Airway epithelial cell (primary cell): Measurements from ENCODE around the gene CTSG. TPM values are rescaled to one million over a fixed set of nuclear protein-coding genes. Genes with fewer than 3 reads are reported as not detected.

Experiments used
- total RNA-seq: library from RNA; depleted of rRNA; stranded (reverse); fragments of >200 nt; gene quantifications from 2 replicates; pipeline ENCODE4 v1.2.3, GENCODE V29; 2015

CTSG gene
- total RNA-seq = not detected in 2 replicates

GRCh38 chr14:24576182-24576581, at the start of gene CTSG:
CTSG (minus strand) TSS chr14:24576250; CDS start chr14:24576223, 27 bp downstream.

GRCh38 chr14:24609655-24610344, 33.8 kb upstream of the CTSG start, which contains the start of gene GZMH:
GZMH (minus strand) TSS chr14:24609685; CDS start chr14:24609613, 72 bp downstream.

Other genes with a start within 250 kb of the CTSG start
- gene ADCY4, start 241.2 kb downstream of the CTSG start, total RNA-seq = 0.85 and 1.6 TPM in 2 replicates
- 5.4 and 6.0 TPM in 2 replicates for gene RIPK3, start 236.3 kb downstream of the CTSG start, total RNA-seq
- 24.3 and 29.6 TPM in 2 replicates for gene NFATC4, start 208.1 kb downstream of the CTSG start, total RNA-seq
- 16.4 and 21.9 TPM in 2 replicates for gene NYNRIN, start 177.2 kb downstream of the CTSG start, total RNA-seq
- 0.56 and 1.1 TPM in 2 replicates for gene CBLN3, start 146.6 kb downstream of the CTSG start, total RNA-seq
- gene KHNYN, start 146.3 kb downstream of the CTSG start, total RNA-seq = 60.4 and 66.9 TPM in 2 replicates
- gene SDR39U1, start 133.5 kb downstream of the CTSG start, total RNA-seq = 17.0 and 34.2 TPM in 2 replicates
- not detected in 2 replicates for gene CMA1, start 68.0 kb downstream of the CTSG start, total RNA-seq
- not detected in 2 replicates for gene GZMH, start 33.4 kb upstream of the CTSG start, total RNA-seq
- not detected in 2 replicates for gene GZMB, start 57.9 kb upstream of the CTSG start, total RNA-seq